ENCODE results near the gene MLN.

- TF ChIP-seq, protein P1, sequence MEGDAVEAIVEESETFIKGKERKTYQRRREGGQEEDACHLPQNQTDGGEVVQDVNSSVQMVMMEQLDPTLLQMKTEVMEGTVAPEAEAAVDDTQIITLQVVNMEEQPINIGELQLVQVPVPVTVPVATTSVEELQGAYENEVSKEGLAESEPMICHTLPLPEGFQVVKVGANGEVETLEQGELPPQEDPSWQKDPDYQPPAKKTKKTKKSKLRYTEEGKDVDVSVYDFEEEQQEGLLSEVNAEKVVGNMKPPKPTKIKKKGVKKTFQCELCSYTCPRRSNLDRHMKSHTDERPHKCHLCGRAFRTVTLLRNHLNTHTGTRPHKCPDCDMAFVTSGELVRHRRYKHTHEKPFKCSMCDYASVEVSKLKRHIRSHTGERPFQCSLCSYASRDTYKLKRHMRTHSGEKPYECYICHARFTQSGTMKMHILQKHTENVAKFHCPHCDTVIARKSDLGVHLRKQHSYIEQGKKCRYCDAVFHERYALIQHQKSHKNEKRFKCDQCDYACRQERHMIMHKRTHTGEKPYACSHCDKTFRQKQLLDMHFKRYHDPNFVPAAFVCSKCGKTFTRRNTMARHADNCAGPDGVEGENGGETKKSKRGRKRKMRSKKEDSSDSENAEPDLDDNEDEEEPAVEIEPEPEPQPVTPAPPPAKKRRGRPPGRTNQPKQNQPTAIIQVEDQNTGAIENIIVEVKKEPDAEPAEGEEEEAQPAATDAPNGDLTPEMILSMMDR (IDR thresholded peaks at IDR 0.05) = no peak
- TF ChIP-seq EP300 (IDR thresholded peaks at IDR 0.05) (no peak), POLR2AphosphoS5 (IDR thresholded peaks at IDR 0.05) (no peak)
Observed at GRCh38 chr6:33808641-33809180, 4.9 kb upstream of the MLN start.

Data from suprapubic skin (tissue), 4 donors.